ENCODE measurements around the gene PLA2G12B.

GRCh38 chr10:72997099-72997498 lies 42.5 kb upstream of the PLA2G12B start:
- TF ChIP-seq, protein P1, sequence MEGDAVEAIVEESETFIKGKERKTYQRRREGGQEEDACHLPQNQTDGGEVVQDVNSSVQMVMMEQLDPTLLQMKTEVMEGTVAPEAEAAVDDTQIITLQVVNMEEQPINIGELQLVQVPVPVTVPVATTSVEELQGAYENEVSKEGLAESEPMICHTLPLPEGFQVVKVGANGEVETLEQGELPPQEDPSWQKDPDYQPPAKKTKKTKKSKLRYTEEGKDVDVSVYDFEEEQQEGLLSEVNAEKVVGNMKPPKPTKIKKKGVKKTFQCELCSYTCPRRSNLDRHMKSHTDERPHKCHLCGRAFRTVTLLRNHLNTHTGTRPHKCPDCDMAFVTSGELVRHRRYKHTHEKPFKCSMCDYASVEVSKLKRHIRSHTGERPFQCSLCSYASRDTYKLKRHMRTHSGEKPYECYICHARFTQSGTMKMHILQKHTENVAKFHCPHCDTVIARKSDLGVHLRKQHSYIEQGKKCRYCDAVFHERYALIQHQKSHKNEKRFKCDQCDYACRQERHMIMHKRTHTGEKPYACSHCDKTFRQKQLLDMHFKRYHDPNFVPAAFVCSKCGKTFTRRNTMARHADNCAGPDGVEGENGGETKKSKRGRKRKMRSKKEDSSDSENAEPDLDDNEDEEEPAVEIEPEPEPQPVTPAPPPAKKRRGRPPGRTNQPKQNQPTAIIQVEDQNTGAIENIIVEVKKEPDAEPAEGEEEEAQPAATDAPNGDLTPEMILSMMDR (IDR thresholded peaks at IDR 0.05; ENCODE audit: insufficient read depth, low read length, poor library complexity, severe bottlenecking) = no peak
- TF ChIP-seq EZH2phosphoT487 (conservative IDR thresholded peaks at IDR 0.05; ENCODE audit: low read length) = no peak

All from SU-DHL-6 (cell line).